Calu3 (cell line): ENCODE data around the gene PHIP. TPM values are rescaled to one million over a fixed set of nuclear protein-coding genes. Genes with fewer than 3 reads are reported as not detected.

Experiments
- BruUV-seq: library from RNA; stranded (reverse); fragments of 400-500 nt; replicated peaks from 2 replicates; lab custom pipeline; 2021; lab: Mats Ljungman, UMichigan
- CTCF ChIA-PET: fragments of 300-600 bp; sonication (Branson Sonifier 250); formaldehyde crosslinking; loops from one replicate; lab custom pipeline; 2022; ENCODE audit warnings: antibody characterized with exemption; lab: Charles Lee
- DNase-seq: peaks from one replicate; pipeline ENCODE4 v3.0.0; 2022
- H3K27ac Mint-ChIP-seq: one replicate; pipeline ENCODE4 v1.8.0; 2022; ENCODE audit warnings: mixed read lengths; ENCODE audit not compliant: unreplicated experiment
- H3K27me3 Mint-ChIP-seq: one replicate; pipeline ENCODE4 v1.8.0; 2022; ENCODE audit warnings: mixed read lengths; ENCODE audit not compliant: unreplicated experiment
- H3K36me3 Mint-ChIP-seq: one replicate; pipeline ENCODE4 v1.8.0; 2022; ENCODE audit warnings: mild to moderate bottlenecking, moderate library complexity, mixed read lengths; ENCODE audit not compliant: insufficient read depth, unreplicated experiment
- H3K4me1 Mint-ChIP-seq: one replicate; pipeline ENCODE4 v1.8.0; 2022; ENCODE audit warnings: mild to moderate bottlenecking, low read depth, mixed read lengths; ENCODE audit not compliant: unreplicated experiment
- H3K4me3 Mint-ChIP-seq: one replicate; pipeline ENCODE4 v1.8.0; 2022; ENCODE audit warnings: mild to moderate bottlenecking, low read depth, moderate library complexity, mixed read lengths; ENCODE audit not compliant: unreplicated experiment
- H3K9me3 Mint-ChIP-seq: one replicate; pipeline ENCODE4 v1.8.0; 2022; ENCODE audit warnings: low read depth, mixed read lengths; ENCODE audit not compliant: unreplicated experiment
- CTCF ChIP-seq: fragments of 200-600 bp; IDR thresholded peaks from one replicate; pipeline ENCODE4 v1.8.0; 2022; ENCODE audit warnings: antibody characterized with exemption; ENCODE audit not compliant: unreplicated experiment
- intact Hi-C: fragments of 100-400 bp; cut with micrococcal nuclease; formaldehyde crosslinking; loops from one replicate; pipeline ENCODE4 v1.10.0; 2022; ENCODE audit not compliant: unreplicated experiment
- total RNA-seq: library from RNA; stranded (reverse); gene quantifications from 2 replicates; pipeline ENCODE4 v1.2.3, GENCODE V29; 2022

The PHIP gene
- total RNA-seq, 1 experiment from 2014 or later = 50.8 TPM

- DNase-seq = no peak
- CTCF ChIA-PET = no interaction called here
- Mint-ChIP-seq H3K27ac (no peak overlapping the region), H3K36me3 (peaks cover 14% of the 10 kb centered on the region), H3K4me1 (peaks cover 39% of the 10 kb centered on the region), H3K4me3 (no peak overlapping the region), H3K9me3 (peaks cover 9% of the 10 kb centered on the region), H3K27me3 (no peaks in the 10 kb centered on the region)
- intact Hi-C loops = no loop called here
- no peak for TF ChIP-seq CTCF
- BruUV-seq = no TSS peak
Measured at GRCh38 chr6:79042088-79042798, 35.8 kb downstream of the PHIP start.

- BruUV-seq = no TSS peak
- peaks cover 14% of the 10 kb centered on the region for H3K36me3 Mint-ChIP-seq
Measured at GRCh38 chr6:79040083-79040482, 38.0 kb downstream of the PHIP start.

GRCh38 chr6:79038061-79038460 lies 40.0 kb downstream of the PHIP start:
- no peak for TF ChIP-seq CTCF
- H3K4me3 Mint-ChIP-seq = no peak overlapping the region
- CTCF ChIA-PET = no interaction called here
- H3K36me3 Mint-ChIP-seq = peaks cover 14% of the 10 kb centered on the region
- H3K27me3 Mint-ChIP-seq = no peaks in the 10 kb centered on the region
- BruUV-seq = no TSS peak
- H3K9me3 Mint-ChIP-seq = peaks cover 9% of the 10 kb centered on the region
- intact Hi-C loops = no loop called here
- DNase-seq = no peak
- no peak overlapping the region for H3K27ac Mint-ChIP-seq
- peaks cover 34% of the 10 kb centered on the region for H3K4me1 Mint-ChIP-seq

More at GRCh38 chr6:79040083-79040482, 38.0 kb downstream of the PHIP start:
- peaks cover 9% of the 10 kb centered on the region for H3K9me3 Mint-ChIP-seq
- no peaks in the 10 kb centered on the region for H3K27me3 Mint-ChIP-seq
- no peak for DNase-seq
- peaks cover 42% of the 10 kb centered on the region for H3K4me1 Mint-ChIP-seq
- no peak overlapping the region for H3K27ac Mint-ChIP-seq
- no peak for TF ChIP-seq CTCF
- CTCF ChIA-PET = no interaction called here
- no peak overlapping the region for H3K4me3 Mint-ChIP-seq
- intact Hi-C loops = no loop called here

- no TSS peak for BruUV-seq
- peaks cover 37% of the 10 kb centered on the region for H3K4me1 Mint-ChIP-seq
- intact Hi-C loops = no loop called here
- peaks cover 9% of the 10 kb centered on the region for H3K9me3 Mint-ChIP-seq
- no peak overlapping the region for H3K4me3 Mint-ChIP-seq
- no peak for TF ChIP-seq CTCF
- no peaks in the 10 kb centered on the region for H3K27me3 Mint-ChIP-seq
- peaks cover 10% of the 10 kb centered on the region for H3K36me3 Mint-ChIP-seq
- DNase-seq = no peak
- H3K27ac Mint-ChIP-seq = no peak overlapping the region
- CTCF ChIA-PET = no interaction called here
Measured at GRCh38 chr6:79034865-79035264, 43.2 kb downstream of the PHIP start.
